HG02884 (cell line): ENCODE measurements around the gene FBXO33.
"Not testable (repeated sequence)": the region's sequence is repeated elsewhere in the genome, so short reads cannot be mapped to it uniquely, and the experiment has no call there.

Experiments used
- ATAC-seq: cut with Tn5 transposase; IDR thresholded peaks from one replicate; pipeline ENCODE4 v1.9.1; 2021; ENCODE audit warnings: mild to moderate bottlenecking, moderate library complexity; ENCODE audit not compliant: unreplicated experiment

Gene FBXO33

GRCh38 chr14:39374851-39375250 is 57.4 kb downstream of the FBXO33 start:
- no peak for ATAC-seq

DNA sequence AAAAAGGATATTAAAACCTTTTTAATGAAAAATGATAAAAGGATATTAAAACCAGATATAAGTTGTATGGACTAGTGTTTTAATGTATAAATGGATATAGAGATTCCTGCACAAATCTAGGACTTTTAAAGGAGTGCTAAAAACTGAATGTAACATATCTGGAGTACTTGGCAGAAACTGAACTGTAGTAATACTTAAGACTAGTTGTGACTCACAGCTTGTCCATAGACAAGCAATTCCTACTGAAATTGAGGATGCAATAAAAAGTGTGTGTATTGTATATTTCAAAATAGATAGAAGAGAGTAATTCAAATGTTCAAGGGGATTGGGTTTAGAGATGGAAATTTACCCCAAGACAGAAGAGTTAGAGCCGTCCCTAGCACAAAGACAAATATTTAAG is 59.6 kb downstream of the FBXO33 start:
- ATAC-seq, result no peak

GRCh38 chr14:39370415-39370814 is 61.8 kb downstream of the FBXO33 start:
- ATAC-seq, result no peak

DNA sequence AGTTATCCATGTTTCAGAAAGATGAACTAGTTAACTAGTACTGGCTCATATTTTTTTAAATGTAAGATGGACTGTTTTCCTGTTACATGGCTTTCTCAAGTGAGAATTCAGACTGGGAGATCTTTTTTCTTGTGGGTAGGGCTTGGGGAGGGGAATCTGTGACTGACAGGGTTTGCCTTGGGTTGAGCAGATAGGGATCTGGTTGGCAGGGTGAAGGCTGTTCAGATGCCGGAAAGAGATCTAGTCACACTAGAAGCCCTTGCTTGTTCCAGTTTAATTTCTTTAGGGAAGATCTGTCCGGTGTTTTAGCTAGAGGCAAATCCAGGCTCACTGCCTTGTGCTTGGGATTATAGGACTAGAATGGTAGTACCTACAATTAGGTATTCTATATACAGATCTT is 63.2 kb downstream of the FBXO33 start:
- no peak for ATAC-seq

GRCh38 chr14:39368261-39368959 is 63.8 kb downstream of the FBXO33 start:
- ATAC-seq, result no peak

GRCh38 chr14:39367387-39367751 is 64.9 kb downstream of the FBXO33 start:
- ATAC-seq, result no peak

DNA sequence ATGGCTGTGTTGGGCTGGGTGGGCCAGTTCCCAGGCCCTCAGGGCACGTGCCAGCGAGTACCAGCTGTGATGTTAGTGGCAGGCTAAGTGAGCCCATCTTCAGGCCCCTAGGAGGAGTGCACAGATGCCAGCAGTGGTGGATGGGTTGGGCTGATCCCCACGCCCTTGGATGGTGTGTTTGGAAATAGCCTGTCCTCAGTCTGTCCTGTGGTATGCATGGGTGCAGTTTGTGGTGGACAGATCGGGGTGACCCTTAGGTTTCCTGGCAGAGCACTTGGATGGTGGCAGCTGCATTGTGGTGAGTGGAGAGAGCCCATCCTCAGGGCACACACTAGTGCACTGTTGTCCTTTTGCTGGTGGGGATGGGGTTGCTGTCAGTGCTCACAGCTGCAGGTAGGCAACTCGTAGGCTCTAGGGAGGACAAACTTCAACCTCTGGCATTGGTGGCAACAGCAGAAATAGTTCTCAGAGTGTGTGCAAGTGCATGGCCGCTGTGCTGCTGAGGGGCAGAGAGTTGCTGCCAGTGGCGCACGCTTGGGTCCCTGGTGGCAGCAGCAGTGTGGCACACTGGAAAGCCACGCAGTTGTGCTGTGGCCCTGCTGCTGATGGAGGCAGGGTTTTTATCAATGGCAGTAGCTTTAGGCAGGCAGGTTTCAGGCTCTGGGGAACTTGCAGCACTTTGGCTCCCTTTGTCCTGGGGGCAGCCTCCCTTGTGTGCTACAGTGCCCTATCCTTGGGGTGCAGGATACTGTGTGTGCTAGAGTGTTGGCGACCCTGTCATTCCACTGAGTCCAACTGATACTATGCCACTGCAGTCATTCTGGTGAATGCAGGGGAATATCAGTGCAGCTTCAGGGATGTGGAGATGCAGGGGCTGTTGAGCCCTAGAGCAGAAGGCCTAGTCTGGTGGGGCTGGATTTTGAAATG is 65.5 kb downstream of the FBXO33 start:
- ATAC-seq, result no peak

GRCh38 chr14:39365354-39365753 is 66.9 kb downstream of the FBXO33 start:
- ATAC-seq, result no peak

GRCh38 chr14:39364509-39364908 is 67.7 kb downstream of the FBXO33 start:
- no peak for ATAC-seq

GRCh38 chr14:39361556-39361955 is 70.7 kb downstream of the FBXO33 start:
- not testable (repeated sequence) for ATAC-seq

DNA sequence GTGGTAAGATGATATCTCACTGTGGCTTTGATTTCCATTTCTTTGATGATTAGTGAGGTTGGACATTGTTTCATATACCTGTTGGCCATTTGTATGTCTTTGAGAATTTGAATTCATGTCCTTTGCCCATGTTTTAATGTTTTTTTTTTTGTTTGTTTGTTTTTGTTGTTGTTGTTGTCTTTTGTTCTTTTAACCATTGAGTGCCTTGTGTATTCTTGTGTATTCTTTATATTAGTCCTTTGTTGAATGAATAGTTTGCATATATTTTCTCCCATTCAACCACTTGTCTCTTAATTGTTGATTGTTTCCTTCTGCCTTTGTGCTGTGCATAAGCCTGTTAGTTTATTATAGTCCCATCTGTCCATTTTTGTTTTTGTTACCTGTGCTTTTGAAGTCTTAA is 71.9 kb downstream of the FBXO33 start:
- ATAC-seq, result no peak

GRCh38 chr14:39359069-39359468 is 73.2 kb downstream of the FBXO33 start:
- ATAC-seq, result not testable (repeated sequence)

DNA sequence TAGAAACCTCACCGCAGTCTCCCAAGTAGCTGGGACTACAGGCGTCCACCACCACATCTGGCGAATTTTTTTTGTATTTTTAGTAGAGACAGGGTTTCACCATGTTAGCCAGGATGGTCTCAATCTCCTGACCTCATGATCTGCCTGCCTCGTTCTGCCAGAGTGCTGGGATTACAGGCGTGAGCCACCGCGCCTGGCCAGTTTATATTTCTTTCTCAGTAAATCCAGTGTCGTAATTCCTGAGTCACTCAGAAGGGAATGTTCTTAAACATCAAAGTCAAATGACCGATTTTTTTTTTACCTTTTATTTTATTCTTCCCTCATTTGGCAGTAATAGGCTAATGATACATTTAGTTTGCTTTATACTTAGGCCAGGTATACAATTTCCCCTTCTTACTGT is 80.5 kb downstream of the FBXO33 start:
- no peak for ATAC-seq

DNA sequence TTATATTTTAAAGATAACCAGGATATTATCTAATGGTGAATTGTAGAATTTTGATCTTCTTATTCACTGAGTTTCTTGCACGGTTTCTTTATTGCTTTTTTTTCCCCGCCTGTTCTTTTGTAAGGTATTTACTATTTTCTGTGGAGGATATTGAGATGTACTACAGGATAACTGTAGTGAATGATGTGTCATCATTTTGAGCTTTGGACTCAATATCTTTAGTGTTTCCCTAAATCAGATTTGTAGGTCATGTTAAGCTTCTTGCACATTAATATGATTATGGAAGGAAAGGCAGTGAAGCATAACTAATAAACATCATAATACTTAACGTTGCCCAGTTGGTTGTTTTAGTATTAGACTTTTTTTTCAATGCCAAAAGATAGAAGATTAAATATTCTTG is 81.4 kb downstream of the FBXO33 start:
- ATAC-seq, result no peak
